ENCODE measurements around the gene SP4. TPM values are rescaled to one million over a fixed set of nuclear protein-coding genes. Genes with fewer than 3 reads are reported as not detected.

The SP4 gene
- total and polyA plus RNA-seq, 2 donors (not counting 3 experiments of a cell fraction or from before 2014, with no cell fraction given) = 3.3 to 8.8 TPM

DNA sequence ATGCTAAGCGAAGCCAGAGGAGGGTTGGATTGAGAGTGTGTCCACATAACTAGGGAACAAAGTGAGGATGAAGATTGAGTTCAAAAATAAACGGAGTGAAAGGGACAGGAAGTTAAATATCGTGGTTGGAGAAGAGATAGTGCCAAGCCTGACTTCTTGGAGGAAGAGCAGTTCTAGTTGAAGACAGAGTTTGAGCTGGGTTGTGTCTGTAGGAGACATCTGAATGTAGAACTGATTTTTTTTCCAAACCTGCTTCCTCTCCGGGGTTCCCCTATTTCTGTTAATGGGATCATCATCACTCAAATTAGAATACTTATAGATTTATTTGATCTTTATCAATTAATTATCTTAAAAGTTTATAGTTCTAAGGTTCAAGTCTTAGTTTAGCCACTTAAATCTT lies 35.6 kb downstream of the SP4 start:
- BruUV-seq (replicated peaks) = no TSS peak
- Histone ChIP-seq H2AFZ (ENCODE audit: low read depth, low read length) (no peak overlapping the region), H3K27me3 (ENCODE audit: control insufficient read depth in 2 of 2, insufficient read depth in 2 of 2, low read length in 2 of 2) (no peaks in the 10 kb centered on the region), H3K9me3 (replicated peaks; ENCODE audit: control insufficient read depth, insufficient read depth, low read length) (no peaks in the 10 kb centered on the region), H3K9me1 (replicated peaks; ENCODE audit: control insufficient read depth, extremely low read depth, insufficient read depth, low read length) (no peaks in the 10 kb centered on the region), H3K4me3 (replicated peaks in 1 of 3; ENCODE audit: insufficient read depth in 1 of 3, low read depth in 1 of 3, low read length in 3 of 3) (no peak overlapping the region), H4K20me1 (replicated peaks; ENCODE audit: control insufficient read depth, extremely low read depth, insufficient read depth, low read length) (no peaks in the 10 kb centered on the region), H3K9ac (replicated peaks; ENCODE audit: extremely low read depth, insufficient read depth, low read length) (no peak overlapping the region), H3K27ac (ENCODE audit: insufficient read depth, low read depth, low read length) (no peak overlapping the region), H3K4me2 (ENCODE audit: insufficient read depth, low read length) (no peak overlapping the region), H3K36me3 (ENCODE audit: control insufficient read depth in 2 of 2, extremely low read depth in 1 of 2, insufficient read depth in 2 of 2, low read length in 2 of 2) (no peaks in the 10 kb centered on the region), H3K4me1 (ENCODE audit: control insufficient read depth, extremely low read depth, insufficient read depth, low read length) (no peaks in the 10 kb centered on the region), H3K79me2 (ENCODE audit: control insufficient read depth, insufficient read depth, low read length) (no peaks in the 10 kb centered on the region)
- FAIRE-seq = no peak
- CTCF ChIA-PET = no interaction called here
- intact Hi-C loops (cut with micrococcal nuclease) = loop anchor here (2.0 kb wide), 1 partner anchor 25 kb away; no protein-coding TSS in a partner anchor
- no peak for DNase-seq (ENCODE audit: low read depth, low spot score)
- POLR2A ChIA-PET = no interaction called here
- TF ChIP-seq POLR2A (IDR thresholded peaks at IDR 0.05; ENCODE audit: low read depth, low read length) (no peak), GATA2 (IDR thresholded peaks at IDR 0.05; ENCODE audit: insufficient read depth, insufficient read length, low read depth, low read length) (no peak)
- TF ChIP-seq, protein P1, sequence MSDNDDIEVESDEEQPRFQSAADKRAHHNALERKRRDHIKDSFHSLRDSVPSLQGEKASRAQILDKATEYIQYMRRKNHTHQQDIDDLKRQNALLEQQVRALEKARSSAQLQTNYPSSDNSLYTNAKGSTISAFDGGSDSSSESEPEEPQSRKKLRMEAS (IDR thresholded peaks at IDR 0.05; ENCODE audit: insufficient read depth, insufficient read length) = no peak
- dilution Hi-C loops (cut with MboI; ENCODE audit: extremely low pct_ligation_motif_present, low sequenced_read_pairs) = no loop called here

DNA sequence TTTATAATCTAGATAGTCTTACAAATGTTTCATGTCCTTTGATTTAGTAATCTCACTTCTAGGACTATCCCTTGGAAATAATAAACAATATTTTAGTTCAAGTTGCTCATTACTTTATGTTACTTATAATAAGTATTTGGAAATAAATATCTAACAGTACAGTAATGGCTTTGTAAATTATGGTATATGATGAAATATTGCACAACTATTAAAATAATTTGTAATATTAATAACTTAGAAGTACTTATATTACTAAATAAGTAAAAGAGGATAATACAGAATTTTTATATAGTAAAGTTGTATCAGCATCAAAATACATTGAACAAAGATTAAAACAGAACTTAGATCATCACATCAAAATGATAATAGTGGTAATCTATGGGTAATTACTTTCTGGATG lies 41.1 kb downstream of the SP4 start:
- H3K9me3 ChIP-seq (replicated peaks; ENCODE audit: control insufficient read depth, insufficient read depth, low read length) = no peaks in the 10 kb centered on the region
- POLR2A ChIA-PET = no interaction called here
- H3K4me3 ChIP-seq (replicated peaks in 1 of 3; ENCODE audit: insufficient read depth in 1 of 3, low read depth in 1 of 3, low read length in 3 of 3) = no peak overlapping the region
- BruUV-seq (replicated peaks) = no TSS peak
- H3K36me3 ChIP-seq (ENCODE audit: control insufficient read depth in 2 of 2, extremely low read depth in 1 of 2, insufficient read depth in 2 of 2, low read length in 2 of 2) = no peaks in the 10 kb centered on the region
- no peaks in the 10 kb centered on the region for H3K4me1 ChIP-seq (ENCODE audit: control insufficient read depth, extremely low read depth, insufficient read depth, low read length)
- CTCF ChIA-PET = no interaction called here
- H3K27me3 ChIP-seq (ENCODE audit: control insufficient read depth in 2 of 2, insufficient read depth in 2 of 2, low read length in 2 of 2) = no peaks in the 10 kb centered on the region
- no peaks in the 10 kb centered on the region for H3K79me2 ChIP-seq (ENCODE audit: control insufficient read depth, insufficient read depth, low read length)
- intact Hi-C loops (cut with micrococcal nuclease) = no loop called here
- H3K9me1 ChIP-seq (replicated peaks; ENCODE audit: control insufficient read depth, extremely low read depth, insufficient read depth, low read length) = no peaks in the 10 kb centered on the region
- H3K9ac ChIP-seq (replicated peaks; ENCODE audit: extremely low read depth, insufficient read depth, low read length) = no peak overlapping the region
- FAIRE-seq = no peak
- no peaks in the 10 kb centered on the region for H4K20me1 ChIP-seq (replicated peaks; ENCODE audit: control insufficient read depth, extremely low read depth, insufficient read depth, low read length)
- dilution Hi-C loops (cut with MboI; ENCODE audit: extremely low pct_ligation_motif_present, low sequenced_read_pairs) = no loop called here
- TF ChIP-seq, protein P2, sequence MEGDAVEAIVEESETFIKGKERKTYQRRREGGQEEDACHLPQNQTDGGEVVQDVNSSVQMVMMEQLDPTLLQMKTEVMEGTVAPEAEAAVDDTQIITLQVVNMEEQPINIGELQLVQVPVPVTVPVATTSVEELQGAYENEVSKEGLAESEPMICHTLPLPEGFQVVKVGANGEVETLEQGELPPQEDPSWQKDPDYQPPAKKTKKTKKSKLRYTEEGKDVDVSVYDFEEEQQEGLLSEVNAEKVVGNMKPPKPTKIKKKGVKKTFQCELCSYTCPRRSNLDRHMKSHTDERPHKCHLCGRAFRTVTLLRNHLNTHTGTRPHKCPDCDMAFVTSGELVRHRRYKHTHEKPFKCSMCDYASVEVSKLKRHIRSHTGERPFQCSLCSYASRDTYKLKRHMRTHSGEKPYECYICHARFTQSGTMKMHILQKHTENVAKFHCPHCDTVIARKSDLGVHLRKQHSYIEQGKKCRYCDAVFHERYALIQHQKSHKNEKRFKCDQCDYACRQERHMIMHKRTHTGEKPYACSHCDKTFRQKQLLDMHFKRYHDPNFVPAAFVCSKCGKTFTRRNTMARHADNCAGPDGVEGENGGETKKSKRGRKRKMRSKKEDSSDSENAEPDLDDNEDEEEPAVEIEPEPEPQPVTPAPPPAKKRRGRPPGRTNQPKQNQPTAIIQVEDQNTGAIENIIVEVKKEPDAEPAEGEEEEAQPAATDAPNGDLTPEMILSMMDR (IDR thresholded peaks at IDR 0.05; ENCODE audit: extremely low read depth in 1 of 2, insufficient read depth in 1 of 2, low read depth in 1 of 2, low read length in 2 of 2) = no peak
- TF ChIP-seq MYC (IDR thresholded peaks at IDR 0.05; ENCODE audit: low read depth, low read length) (no peak), POLR2A (IDR thresholded peaks at IDR 0.05; ENCODE audit: low read depth, low read length) (no peak), FOS (IDR thresholded peaks at IDR 0.05; ENCODE audit: borderline replicate concordance, insufficient read depth, low read length) (no peak), POLR2AphosphoS5 (IDR thresholded peaks at IDR 0.05; ENCODE audit: insufficient read depth, low read depth, low read length) (no peak), JUN (IDR thresholded peaks at IDR 0.05; ENCODE audit: borderline replicate concordance, insufficient read depth, insufficient read length, low read depth) (no peak), GATA2 (IDR thresholded peaks at IDR 0.05; ENCODE audit: insufficient read depth, insufficient read length, low read depth, low read length) (no peak), EZH2 (IDR thresholded peaks at IDR 0.05; ENCODE audit: borderline replicate concordance, low read depth, low read length, severe bottlenecking) (no peak)
- TF ChIP-seq, protein P1 (IDR thresholded peaks at IDR 0.05; ENCODE audit: insufficient read depth, insufficient read length) = no peak
- H3K27ac ChIP-seq (ENCODE audit: insufficient read depth, low read depth, low read length) = no peak overlapping the region
- H3K4me2 ChIP-seq (ENCODE audit: insufficient read depth, low read length) = no peak overlapping the region
- H2AFZ ChIP-seq (ENCODE audit: low read depth, low read length) = no peak overlapping the region
- DNase-seq (ENCODE audit: low read depth, low spot score) = no peak
